Tongue (tissue), 2 donors: ENCODE results near the gene HHAT. TPM values are rescaled to one million over a fixed set of nuclear protein-coding genes. Genes with fewer than 3 reads are reported as not detected.

Source experiments
- small RNA-seq: library from RNA; depleted of rRNA; stranded (forward); fragments of <200 nt; gene quantifications from one replicate; pipeline ENCODE3, GENCODE V24; 2014; ENCODE audit warnings: low replicate concordance
- total RNA-seq: library from RNA; depleted of rRNA; stranded (reverse); fragments of >200 nt; gene quantifications from one replicate; pipeline ENCODE4 v1.2.3, GENCODE V29; 2014

Gene HHAT
- total RNA-seq, 1 donor from 2014 or later = 8.3 TPM

Small RNA genes within 50 kb of the gene (small RNA-seq; reads per million reads assigned to genes)
- gene RNU5A-8P = 2.4 reads per million, percentile 90 among the genes with 10 or more reads in this experiment

Other genes with a start within 250 kb of the HHAT start
- 7.0 TPM for gene SERTAD4, start 96.1 kb upstream of the HHAT start, total RNA-seq